HuH-7.5 (cell line): ENCODE measurements around the gene HDGFL3.
"Not testable (repeated sequence)": the region's sequence is repeated elsewhere in the genome, so short reads cannot be mapped to it uniquely, and the experiment has no call there.

Source experiments
- DNase-seq: peaks from one replicate; pipeline ENCODE4 v3.0.0; 2011; ENCODE audit warnings: low spot score

Gene HDGFL3

GRCh38 chr15:83193721-83194120 lies 13.9 kb downstream of the HDGFL3 start:
- DNase-seq = no peak

GRCh38 chr15:83192742-83193141 lies 14.9 kb downstream of the HDGFL3 start:
- no peak for DNase-seq

GRCh38 chr15:83190450-83190849 lies 17.2 kb downstream of the HDGFL3 start:
- DNase-seq = no peak

DNA sequence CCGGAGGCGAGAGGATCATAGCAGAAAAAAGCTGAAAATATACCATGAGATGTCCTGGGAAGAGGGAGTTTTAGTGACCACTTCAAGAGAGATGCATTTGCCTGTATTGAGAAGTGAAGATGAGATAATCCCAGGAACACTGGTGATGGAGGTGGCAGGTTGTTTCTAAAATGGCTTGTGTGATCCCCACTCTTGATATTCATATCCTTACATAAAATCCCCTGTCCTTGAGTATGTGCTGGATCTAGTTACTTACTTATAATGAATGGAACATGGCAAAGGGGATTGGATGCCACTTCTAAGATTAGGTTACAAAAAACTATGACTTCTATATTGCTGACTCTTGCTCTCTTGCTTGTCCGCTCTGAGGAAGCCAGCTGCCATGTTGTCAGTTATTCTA lies 22.1 kb downstream of the HDGFL3 start:
- no peak for DNase-seq

GRCh38 chr15:83178869-83179325 lies 28.7 kb downstream of the HDGFL3 start:
- DNase-seq = no peak

GRCh38 chr15:83178390-83178789 lies 29.2 kb downstream of the HDGFL3 start:
- no peak for DNase-seq

DNA sequence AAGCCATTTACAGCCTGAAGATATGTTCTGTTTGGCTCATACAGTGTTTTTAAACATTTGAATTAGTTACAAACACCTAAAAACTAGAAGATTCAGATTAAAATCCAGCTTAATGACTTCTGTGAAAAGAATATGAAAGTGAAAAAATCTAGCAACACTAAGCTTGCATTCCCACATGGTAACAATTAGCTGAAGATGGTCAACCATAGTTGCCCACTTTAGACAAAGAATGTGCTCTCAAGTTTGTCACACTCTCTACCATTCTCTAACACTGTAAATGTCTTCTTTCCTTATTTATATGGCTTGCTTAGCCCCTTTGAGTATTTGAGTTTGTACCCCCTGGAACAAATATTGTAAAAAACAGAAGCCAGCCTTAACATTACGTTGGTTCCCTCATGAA lies 32.7 kb downstream of the HDGFL3 start:
- DNase-seq = no peak

- DNase-seq = no peak
Measured at GRCh38 chr15:83170474-83171165, 37.0 kb downstream of the HDGFL3 start.

DNA sequence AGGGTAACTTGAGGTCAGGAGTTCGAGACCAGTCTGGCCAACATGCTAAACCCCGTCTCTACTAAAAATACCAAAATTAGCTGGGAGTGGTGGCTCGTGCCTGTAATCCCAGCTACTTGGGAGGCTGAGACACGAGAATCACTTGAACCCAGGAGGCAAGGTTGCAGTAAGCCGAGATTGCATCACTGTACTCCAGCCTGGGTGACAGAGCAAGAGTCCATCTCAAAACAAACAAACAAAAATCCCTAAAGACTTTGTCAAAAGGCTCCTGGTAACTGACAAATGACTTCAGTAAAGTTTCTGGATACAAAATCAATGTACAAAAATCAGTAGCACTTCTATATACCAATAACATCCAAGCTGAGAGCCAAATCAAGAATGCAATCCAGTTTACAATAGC lies 38.0 kb downstream of the HDGFL3 start:
- DNase-seq = not testable (repeated sequence)

GRCh38 chr15:83166830-83167229 lies 40.8 kb downstream of the HDGFL3 start:
- DNase-seq = no peak

GRCh38 chr15:83166218-83166617 lies 41.4 kb downstream of the HDGFL3 start:
- no peak for DNase-seq

DNA sequence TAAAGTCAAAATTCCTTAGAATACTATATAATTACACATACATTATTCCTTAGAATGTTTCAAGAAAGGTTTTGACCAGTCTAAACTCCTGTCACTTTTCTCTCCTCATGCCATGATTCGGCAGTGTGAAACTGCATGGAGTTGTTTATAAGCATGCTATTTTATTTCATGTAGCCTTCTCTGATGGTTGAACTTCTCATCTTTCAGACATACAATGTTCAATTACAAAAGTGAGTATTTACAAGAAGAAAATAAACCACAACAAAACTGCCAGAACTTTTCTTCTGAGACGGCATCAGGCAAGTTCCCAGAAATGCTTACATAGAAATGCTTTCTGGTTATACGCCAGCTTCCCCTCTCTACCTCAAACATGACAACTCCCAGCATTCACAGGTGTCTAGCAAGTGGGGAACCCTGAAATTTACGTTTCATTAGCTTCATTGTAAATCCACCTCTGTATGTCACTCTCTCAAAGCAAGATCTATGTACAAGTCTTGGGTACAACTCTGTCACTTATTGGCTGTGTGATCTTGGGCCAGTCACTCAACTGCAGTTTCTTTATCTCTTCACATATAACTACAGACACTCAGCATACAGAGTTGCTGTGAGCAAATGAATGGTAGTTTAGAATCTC lies 42.7 kb downstream of the HDGFL3 start:
- no peak for DNase-seq

- no peak for DNase-seq
Measured at GRCh38 chr15:83164111-83164770, 43.4 kb downstream of the HDGFL3 start.

DNA sequence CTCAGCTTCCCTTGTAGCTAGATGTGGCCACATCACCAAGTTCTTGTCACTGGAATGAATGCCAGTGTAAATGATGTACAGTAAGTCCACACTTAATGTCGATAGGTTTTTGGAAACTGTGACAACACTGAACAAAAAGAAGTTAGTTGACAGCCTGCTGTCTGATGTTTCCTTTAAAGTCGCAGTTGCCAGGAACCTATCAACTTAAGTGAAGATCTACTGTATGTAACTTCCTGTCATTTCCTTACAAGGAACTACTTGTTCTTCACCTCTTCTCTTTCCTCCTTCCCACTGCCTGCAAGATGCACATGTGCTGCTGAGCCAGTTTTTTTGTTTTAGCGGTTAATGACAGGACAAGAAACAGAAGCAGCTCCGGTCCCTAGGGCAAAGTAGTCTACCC lies 44.6 kb downstream of the HDGFL3 start:
- no peak for DNase-seq

DNA sequence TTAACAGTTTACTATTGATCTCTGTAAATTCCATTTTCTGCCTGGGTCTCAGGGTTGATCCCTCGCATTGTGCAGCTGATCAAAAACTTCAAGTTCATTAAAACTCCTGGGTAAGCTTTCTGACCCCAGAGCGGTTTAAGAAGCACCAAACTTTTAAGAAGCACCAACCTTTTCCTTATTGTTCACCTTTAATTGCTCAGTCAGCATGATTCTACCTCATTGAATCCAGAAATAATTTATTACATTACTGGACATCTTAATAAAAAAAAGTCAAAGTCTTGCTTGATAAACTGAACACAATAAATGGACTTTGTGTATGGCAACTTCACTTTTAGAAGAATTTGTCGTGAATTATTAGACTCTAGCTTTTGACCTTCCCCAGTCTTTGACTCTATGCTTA lies 46.9 kb downstream of the HDGFL3 start:
- DNase-seq = no peak

GRCh38 chr15:83158393-83158792 lies 49.2 kb downstream of the HDGFL3 start:
- no peak for DNase-seq

GRCh38 chr15:83155942-83156341 lies 51.7 kb downstream of the HDGFL3 start:
- DNase-seq = no peak

DNA sequence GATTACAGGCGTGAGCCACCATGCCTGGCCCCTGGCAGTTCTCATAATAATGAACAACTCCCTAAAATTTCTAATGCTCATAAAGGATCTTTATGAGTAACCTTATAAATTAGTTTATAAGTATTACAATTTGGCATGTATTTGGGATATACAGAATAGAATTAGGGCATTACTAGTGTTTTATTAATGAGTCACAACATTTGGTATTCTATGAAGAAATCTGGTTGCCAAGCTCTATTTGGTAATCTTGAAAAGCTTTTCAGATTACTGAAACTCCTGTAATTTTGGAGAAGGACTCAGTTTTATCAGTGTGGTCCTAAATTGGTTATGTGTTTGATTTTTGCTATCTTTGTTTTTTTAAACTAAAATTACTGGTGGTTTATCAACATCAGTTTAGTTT lies 54.3 kb downstream of the HDGFL3 start:
- DNase-seq = no peak

- DNase-seq = no peak
Measured at GRCh38 chr15:83144771-83145170, 62.9 kb downstream of the HDGFL3 start.

DNA sequence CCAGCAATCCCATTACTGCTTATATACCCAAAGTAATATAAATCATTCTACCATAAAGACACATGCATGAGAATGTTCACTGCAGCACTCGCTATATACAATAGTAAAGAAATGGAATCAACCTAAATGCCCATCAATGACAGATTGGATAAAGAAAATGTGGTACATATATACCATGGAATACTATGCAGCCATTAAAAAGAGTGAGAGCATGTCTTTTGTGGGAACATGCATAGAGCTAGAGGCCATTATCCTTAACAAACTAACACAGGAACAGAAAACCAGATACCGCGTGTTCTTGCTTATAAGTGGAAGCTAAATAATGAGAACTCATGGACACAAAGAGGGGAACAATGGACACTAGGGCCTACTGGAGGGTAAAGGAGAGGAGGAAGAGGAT lies 65.5 kb downstream of the HDGFL3 start:
- not testable (repeated sequence) for DNase-seq

- DNase-seq = no peak
Measured at GRCh38 chr15:83132861-83133523, 74.6 kb downstream of the HDGFL3 start.

- no peak for DNase-seq
Measured at GRCh38 chr15:83129791-83130190, 77.8 kb downstream of the HDGFL3 start.
